Gastrocnemius medialis (tissue), 4 donors: ENCODE measurements around the gene ZNF236.
A peak's percentile ranks its signal among the peaks of the same experiment; 100 is the strongest.

Source experiments
- POLR2A ChIP-seq, 2 donors: fragments of 450-650 bp; IDR thresholded peaks; one replicate each; pipeline ENCODE4 v1.6.1; 2017; ENCODE audit warnings: antibody characterized with exemption in 2 of 2, mild to moderate bottlenecking in 2 of 2, moderate library complexity in 2 of 2
- TF ChIP-seq, protein P1 (sequence below), 5 experiments: fragments of 450-650 bp in 3 of 5; fragments of 200-600 bp in 2 of 5; sonication (generic) in 2 of 5; IDR thresholded peaks in 4 of 5; conservative IDR thresholded peaks in 1 of 5; 1 replicate in 4 of 5; 2 replicates in 1 of 5; pipeline ENCODE4 v1.5.1; 2016 to 2019; ENCODE audit warnings: antibody characterized with exemption in 5 of 5, mild to moderate bottlenecking in 3 of 5, moderate library complexity in 3 of 5

GRCh38 chr18:76923485-76924085, 101.2 kb downstream of the ZNF236 start:
- no peak for TF ChIP-seq POLR2A (IDR thresholded peaks at IDR 0.05)
- TF ChIP-seq, protein P1, sequence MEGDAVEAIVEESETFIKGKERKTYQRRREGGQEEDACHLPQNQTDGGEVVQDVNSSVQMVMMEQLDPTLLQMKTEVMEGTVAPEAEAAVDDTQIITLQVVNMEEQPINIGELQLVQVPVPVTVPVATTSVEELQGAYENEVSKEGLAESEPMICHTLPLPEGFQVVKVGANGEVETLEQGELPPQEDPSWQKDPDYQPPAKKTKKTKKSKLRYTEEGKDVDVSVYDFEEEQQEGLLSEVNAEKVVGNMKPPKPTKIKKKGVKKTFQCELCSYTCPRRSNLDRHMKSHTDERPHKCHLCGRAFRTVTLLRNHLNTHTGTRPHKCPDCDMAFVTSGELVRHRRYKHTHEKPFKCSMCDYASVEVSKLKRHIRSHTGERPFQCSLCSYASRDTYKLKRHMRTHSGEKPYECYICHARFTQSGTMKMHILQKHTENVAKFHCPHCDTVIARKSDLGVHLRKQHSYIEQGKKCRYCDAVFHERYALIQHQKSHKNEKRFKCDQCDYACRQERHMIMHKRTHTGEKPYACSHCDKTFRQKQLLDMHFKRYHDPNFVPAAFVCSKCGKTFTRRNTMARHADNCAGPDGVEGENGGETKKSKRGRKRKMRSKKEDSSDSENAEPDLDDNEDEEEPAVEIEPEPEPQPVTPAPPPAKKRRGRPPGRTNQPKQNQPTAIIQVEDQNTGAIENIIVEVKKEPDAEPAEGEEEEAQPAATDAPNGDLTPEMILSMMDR (IDR thresholded peaks at IDR 0.05 in 4 of 5, conservative IDR thresholded peaks at IDR 0.05 in 1 of 5) = peak in 1 of 5 experiments; percentile 7
